NCI-H526 treated with DMSO at 0.1 percent for 48 hours (cell line): Measurements from ENCODE around the gene SSX2IP.
"Not testable (repeated sequence)": the region's sequence is repeated elsewhere in the genome, so short reads cannot be mapped to it uniquely, and the experiment has no call there.

Source experiments
- DNase-seq: peaks from one replicate; lab custom pipeline; 2025; lab: John Stamatoyannopoulos, UW

Gene SSX2IP

DNA sequence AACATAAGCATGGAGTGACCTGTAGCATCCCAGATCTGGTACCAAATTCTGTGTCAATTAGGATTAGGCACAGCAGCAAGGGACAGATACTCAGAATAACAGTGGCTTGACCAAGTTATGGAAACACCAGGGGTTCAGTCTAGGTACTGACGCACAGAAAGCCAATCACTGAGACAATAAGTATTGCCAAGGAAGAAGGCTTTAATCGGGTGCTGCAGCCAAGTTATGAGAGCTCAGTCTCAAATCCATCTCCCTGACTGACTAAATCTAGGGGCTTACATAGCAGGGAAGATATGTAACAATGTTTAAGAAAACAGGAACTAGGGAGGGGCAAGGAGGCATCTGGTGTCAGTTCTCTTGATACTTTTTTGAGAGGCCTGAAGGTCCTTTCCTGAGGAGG, 76.4 kb downstream of the SSX2IP start:
- no peak for DNase-seq

- DNase-seq: no peak
These were observed 77.2 kb downstream of the SSX2IP start for GRCh38 chr1:84613026-84613425.

- no peak for DNase-seq
These were observed 78.5 kb downstream of the SSX2IP start for GRCh38 chr1:84611796-84612195.

GRCh38 chr1:84611091-84611490, 79.2 kb downstream of the SSX2IP start:
- no peak for DNase-seq

- DNase-seq: no peak
These were observed 83.3 kb downstream of the SSX2IP start for GRCh38 chr1:84606977-84607376.

DNA sequence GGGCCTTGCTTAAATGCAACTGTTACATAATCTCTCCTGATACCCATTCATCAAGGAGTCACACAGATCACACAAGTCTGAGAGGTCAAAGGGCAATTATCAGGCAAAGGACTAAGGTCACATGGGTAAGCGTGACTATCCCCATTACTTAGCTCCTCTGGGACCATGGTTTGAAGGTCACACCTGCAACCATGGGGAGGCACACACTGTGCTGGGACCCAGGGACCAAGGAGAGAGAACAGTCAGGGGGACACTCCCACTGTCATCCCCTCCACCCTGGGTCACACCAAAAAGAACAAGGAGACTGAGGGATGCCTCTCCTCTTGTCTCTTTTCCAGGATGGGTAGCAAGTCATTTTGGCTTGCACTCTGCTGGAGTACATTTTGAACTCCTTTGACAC, 85.1 kb downstream of the SSX2IP start:
- DNase-seq: no peak

- DNase-seq: no peak
These were observed 86.1 kb downstream of the SSX2IP start for GRCh38 chr1:84603941-84604830.

- no peak for DNase-seq
These were observed 87.0 kb downstream of the SSX2IP start for GRCh38 chr1:84603223-84603622.

GRCh38 chr1:84600796-84601195, 89.5 kb downstream of the SSX2IP start:
- DNase-seq: no peak

- DNase-seq: no peak
These were observed 91.2 kb downstream of the SSX2IP start for GRCh38 chr1:84598846-84599741.

- no peak for DNase-seq
These were observed 91.8 kb downstream of the SSX2IP start for GRCh38 chr1:84598418-84598817.

- DNase-seq: no peak
These were observed 93.2 kb downstream of the SSX2IP start for GRCh38 chr1:84597011-84597410.

- DNase-seq: not testable (repeated sequence)
These were observed 95.3 kb downstream of the SSX2IP start for GRCh38 chr1:84594959-84595358.
